Left kidney (tissue), 8 donors: Measurements from ENCODE around the gene FBXW4. TPM values are rescaled to one million over a fixed set of nuclear protein-coding genes. Genes with fewer than 3 reads are reported as not detected.

Source experiments
- DNase-seq: peaks from one replicate; pipeline ENCODE4 v3.0.0-alpha.2; 2013
- long read RNA-seq, 8 donors: transcript quantifications; one replicate each; lab custom pipeline, GENCODE V29; 2026
- polyA plus RNA-seq: library from polyadenylated mRNA; unstranded; fragments of 120-200 nt; gene quantifications from one replicate; pipeline ENCODE4 v1.2.1, GENCODE V29; 2013; ENCODE audit not compliant: insufficient read length

Gene FBXW4
- polyA plus RNA-seq, result 55.1 TPM
- long read RNA-seq, donor 1, transcript FBXW4-201 (9 exons, 2,483 nt), result major isoform, 6 of 6 reads
- long read RNA-seq, donor 1, partial matches to known transcripts, result 0 of 6 reads
- long read RNA-seq, donor 1, other reads (novel, unspliced or antisense), result 0 of 6 reads
- long read RNA-seq, donor 2, transcript FBXW4-201 (9 exons, 2,483 nt), result major isoform, 5 of 5 reads
- long read RNA-seq, donor 2, partial matches to known transcripts, result 0 of 5 reads
- long read RNA-seq, donor 2, other reads (novel, unspliced or antisense), result 0 of 5 reads
- long read RNA-seq, donor 3, transcript FBXW4-201 (9 exons, 2,483 nt), result major isoform, 5 of 21 reads
- long read RNA-seq, donor 3, partial matches to known transcripts, result 15 of 21 reads
- long read RNA-seq, donor 3, other reads (novel, unspliced or antisense), result 0 of 21 reads
- long read RNA-seq, donor 4, partial matches to known transcripts, result 0 of 1 reads
- long read RNA-seq, donor 4, other reads (novel, unspliced or antisense), result 0 of 1 reads
- long read RNA-seq, donor 5, transcript FBXW4-201 (9 exons, 2,483 nt), result major isoform, 6 of 8 reads
- long read RNA-seq, donor 5, partial matches to known transcripts, result 0 of 8 reads
- long read RNA-seq, donor 5, other reads (novel, unspliced or antisense), result 0 of 8 reads
- long read RNA-seq, donor 6, partial matches to known transcripts, result 0 of 3 reads
- long read RNA-seq, donor 6, other reads (novel, unspliced or antisense), result 0 of 3 reads
- long read RNA-seq, donor 7, partial matches to known transcripts, result 0 of 2 reads
- long read RNA-seq, donor 7, other reads (novel, unspliced or antisense), result 0 of 2 reads
- long read RNA-seq, donor 8, partial matches to known transcripts, result 0 of 3 reads
- long read RNA-seq, donor 8, other reads (novel, unspliced or antisense), result 0 of 3 reads

- peak; percentile 31 for DNase-seq
These were observed at the start of gene FBXW4 for GRCh38 chr10:101694674-101695403. TSS of gene FBXW4 (minus strand) at chr10:101695170. CDS start at chr10:101695105, 65 bp downstream.

DNA sequence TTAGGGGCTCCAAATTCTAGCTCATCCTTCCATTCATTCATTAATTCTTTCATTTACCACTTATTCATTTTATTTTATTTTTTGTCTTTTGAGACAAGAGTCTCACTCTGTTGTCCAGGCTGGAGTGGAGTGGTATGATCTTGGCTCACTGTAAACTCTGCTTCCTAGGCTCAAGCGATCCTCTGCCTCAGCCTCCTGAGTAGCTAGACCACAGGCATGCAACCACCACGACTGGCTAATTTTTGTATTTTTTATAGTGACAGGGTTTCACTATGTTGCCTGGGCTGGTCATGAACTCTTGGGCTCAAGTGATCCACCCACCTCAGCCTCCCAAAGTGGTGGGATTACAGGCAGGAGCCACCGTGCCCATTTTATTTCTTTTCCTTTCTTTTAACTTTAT, 49.3 kb upstream of the FBXW4 start:
- DNase-seq, result no peak

DNA sequence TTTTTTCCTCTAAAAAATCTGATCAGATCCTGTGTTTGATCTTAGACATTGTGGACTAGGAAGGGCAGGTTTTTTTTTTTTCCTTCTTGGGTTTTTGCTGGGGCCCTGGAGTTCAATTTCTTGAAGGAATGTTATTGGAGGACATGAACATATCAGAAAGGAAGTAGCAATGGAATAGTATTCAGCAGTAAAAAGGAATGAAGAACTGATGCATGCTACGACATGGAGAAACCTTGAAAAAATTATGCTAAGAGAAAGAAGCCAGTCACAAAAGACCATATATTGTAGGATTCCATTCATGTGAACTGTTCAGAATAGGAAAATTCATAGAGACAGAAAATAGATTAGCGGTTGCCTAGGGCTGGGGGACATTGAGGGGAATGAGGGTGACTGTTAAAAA, 47.0 kb upstream of the FBXW4 start:
- no peak for DNase-seq

DNA sequence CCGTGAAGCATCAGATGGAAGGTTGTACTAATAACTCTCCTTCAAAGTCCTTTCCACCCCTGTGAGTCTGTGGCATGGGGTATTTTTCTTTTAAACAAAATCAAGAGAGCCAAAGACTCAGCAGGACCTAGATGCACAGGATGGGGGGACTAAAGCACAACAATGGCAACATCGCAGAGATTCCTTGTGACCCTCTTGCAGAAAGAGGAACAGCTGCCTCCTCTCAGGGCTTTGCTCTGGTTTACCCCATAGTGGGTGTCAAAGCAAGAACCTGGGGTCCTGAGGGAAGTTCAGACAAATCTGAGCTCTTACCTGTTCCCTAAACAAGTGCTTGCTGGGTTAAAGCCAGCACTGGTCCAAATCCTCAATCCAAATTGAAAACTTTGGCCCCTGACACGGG, 41.7 kb upstream of the FBXW4 start:
- DNase-seq, result no peak

GRCh38 chr10:101732096-101732495, 37.1 kb upstream of the FBXW4 start:
- DNase-seq, result no peak

DNA sequence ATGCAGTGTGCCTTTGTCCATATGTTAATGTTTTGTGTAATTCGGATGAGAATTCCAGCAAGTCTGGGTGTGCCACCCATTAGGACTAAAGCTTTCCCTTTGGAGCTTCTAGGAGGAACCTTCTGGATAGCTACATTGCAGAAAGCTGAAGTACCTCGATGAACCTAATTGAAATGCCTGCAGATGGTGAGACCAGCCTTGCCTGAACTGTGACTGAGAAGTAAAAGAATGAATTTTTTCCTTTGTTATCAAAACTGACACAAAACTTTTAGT, 31.1 kb upstream of the FBXW4 start:
- no peak for DNase-seq

DNA sequence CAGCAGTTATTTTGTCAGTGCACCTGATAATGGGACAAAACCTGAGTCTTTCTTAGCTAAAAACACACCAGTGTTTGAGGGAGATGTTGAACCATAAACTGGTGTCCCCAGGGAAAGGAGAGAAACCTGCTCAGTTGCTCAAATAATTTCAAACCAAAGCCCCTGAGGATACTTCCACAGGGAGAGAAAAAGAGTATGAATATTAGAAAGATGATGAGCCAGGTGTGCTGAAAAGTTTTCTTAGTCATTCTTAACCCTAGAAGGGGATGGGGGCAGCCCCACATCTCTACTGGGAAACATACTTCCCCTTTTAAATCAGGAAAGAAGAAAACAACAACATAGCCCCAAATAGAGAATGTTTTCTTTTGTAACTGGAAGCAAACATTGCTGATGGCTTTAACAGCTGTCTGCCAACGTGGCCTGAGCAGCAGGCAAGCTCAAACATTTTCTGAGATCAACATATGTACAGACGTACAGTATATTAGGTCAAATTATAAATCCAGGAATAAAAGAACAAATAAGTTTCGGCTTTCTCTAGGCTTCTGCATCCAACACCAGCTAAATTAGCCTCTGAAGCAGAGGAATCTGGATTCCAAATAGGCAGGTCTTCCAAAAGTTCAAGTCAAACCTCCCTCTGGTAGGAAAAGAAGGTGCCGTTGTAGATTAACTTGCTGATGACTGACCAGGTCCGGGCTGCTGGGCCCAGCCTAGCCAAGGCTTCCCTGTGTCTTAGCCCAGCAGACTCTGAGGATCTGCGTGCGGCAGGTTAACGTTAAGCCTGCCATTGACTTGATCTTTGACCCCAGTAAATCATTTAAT, 30.5 kb upstream of the FBXW4 start:
- DNase-seq, result no peak

DNA sequence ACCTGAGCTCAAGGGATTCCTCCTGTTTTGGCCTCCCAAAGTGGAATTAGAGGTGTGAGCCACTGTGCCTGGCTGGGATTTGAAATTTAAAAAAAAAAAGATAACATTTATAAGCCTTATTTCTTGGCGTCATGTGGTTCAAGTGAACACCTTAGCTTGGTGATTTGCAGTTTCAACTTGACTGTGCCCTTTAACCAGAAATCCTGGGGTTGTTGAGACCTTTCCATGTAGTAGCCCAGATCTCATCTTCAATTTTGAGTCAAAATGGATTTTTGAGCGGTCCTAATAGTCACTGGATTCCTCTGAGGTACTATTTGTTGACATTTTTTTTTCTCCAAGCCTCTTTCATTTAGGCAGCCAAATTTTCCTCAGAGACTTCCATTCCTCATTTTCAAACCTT, 29.5 kb upstream of the FBXW4 start:
- no peak for DNase-seq

GRCh38 chr10:101723176-101723575, 28.2 kb upstream of the FBXW4 start:
- DNase-seq, result no peak

GRCh38 chr10:101721806-101722205, 26.8 kb upstream of the FBXW4 start:
- DNase-seq, result no peak

GRCh38 chr10:101720606-101721230, 25.7 kb upstream of the FBXW4 start:
- no peak for DNase-seq

- no peak for DNase-seq
These were observed 23.8 kb upstream of the FBXW4 start for GRCh38 chr10:101718690-101719275.

DNA sequence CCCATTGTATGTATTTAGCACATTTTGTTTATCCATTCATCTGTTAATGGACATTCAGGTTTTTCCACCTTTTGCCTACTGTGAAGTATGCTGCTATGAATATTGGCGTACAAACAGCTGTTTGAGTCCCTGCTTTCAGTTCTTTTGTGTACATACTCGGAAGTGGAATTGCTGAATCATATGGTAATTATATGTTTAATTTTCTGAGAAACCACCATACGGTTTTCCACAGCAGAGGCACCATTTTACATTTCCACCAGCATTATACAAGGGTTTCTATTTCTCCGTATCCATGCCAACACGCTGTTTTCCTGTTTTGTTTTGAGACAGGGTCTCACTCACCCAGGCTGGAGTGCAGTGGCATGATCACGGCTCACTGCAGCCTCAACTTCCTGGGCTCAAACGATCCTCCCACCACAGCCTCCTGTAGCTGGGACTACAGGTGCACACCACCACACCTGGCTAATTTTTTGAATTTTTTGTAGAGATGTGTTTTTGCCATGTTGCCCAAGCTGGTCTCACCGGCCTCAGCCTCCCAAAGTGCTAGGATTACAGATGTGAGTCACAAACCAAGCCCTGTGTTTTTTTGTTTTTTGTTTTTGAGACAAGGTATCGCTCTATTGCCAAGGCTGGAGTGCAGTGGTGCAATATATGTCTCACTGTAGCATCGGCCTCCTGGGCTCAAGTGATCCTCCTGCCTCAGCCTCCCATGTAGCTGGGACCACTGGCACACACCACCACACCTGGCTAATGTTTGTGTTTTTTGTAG, 22.1 kb upstream of the FBXW4 start:
- DNase-seq, result no peak

DNA sequence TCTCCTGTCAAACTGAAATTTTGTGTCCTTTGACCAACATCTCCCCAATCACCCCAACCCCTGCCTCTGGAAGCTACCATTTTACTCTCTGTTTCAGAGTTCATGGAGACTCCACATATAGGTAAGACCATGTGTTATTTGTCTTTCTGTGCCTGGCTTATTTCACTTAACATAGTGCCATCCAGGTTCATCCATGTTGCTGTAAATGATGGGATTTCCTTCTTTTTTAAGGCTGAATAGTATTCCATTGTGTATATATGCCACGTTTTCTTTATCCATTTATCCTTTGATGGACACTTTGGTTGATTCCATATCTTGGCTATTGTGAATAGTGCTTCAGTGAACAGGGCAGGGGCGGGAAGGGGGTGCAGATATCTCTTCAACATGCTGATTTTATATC, 18.0 kb upstream of the FBXW4 start:
- DNase-seq, result no peak

GRCh38 chr10:101710793-101711192, 15.8 kb upstream of the FBXW4 start:
- no peak for DNase-seq

GRCh38 chr10:101710059-101710695, 15.2 kb upstream of the FBXW4 start:
- no peak for DNase-seq

GRCh38 chr10:101709359-101710058, 14.5 kb upstream of the FBXW4 start:
- DNase-seq, result no peak

- no peak for DNase-seq
These were observed 13.9 kb upstream of the FBXW4 start for GRCh38 chr10:101708870-101709269.

GRCh38 chr10:101708073-101708472, 13.1 kb upstream of the FBXW4 start:
- no peak for DNase-seq
